OCI-LY7 (cell line): ENCODE measurements around the gene CASZ1. TPM values are rescaled to one million over a fixed set of nuclear protein-coding genes. Genes with fewer than 3 reads are reported as not detected.

Experiments
- Bru-seq: library from RNA; stranded (reverse); fragments of 400-500 nt; gene quantifications from one replicate; lab custom pipeline; 2021; lab: Mats Ljungman, UMichigan
- BruChase-seq, 2 experiments: library from RNA; stranded (reverse); fragments of 400-500 nt; gene quantifications; one replicate each; lab custom pipeline; 2021; lab: Mats Ljungman, UMichigan
- BruUV-seq: library from RNA; stranded (reverse); fragments of 400-500 nt; replicated peaks from 2 replicates; lab custom pipeline; 2021; lab: Mats Ljungman, UMichigan
- CTCF ChIA-PET: fragments of 300-600 bp; sonication (Branson Sonifier 250); formaldehyde crosslinking; loops from one replicate; lab custom pipeline; 2022; ENCODE audit warnings: antibody characterized with exemption; ENCODE audit not compliant: unreplicated experiment; lab: Charles Lee
- POLR2A ChIA-PET: fragments of 300-600 bp; sonication (Branson Sonifier 250); formaldehyde crosslinking; loops from one replicate; lab custom pipeline; 2022; ENCODE audit warnings: antibody characterized with exemption; lab: Charles Lee
- DNase-seq: peaks from one replicate; pipeline ENCODE4 v3.0.0-alpha.2; 2015; ENCODE audit warnings: low spot score
- H2AFZ ChIP-seq: fragments of 200-600 bp; sonication (generic), shearing (Covaris generic); 2 replicates; pipeline ENCODE4 v1.6.1; 2014; ENCODE audit warnings: mild to moderate bottlenecking, antibody characterized with exemption, low read length, moderate library complexity
- H3K27ac ChIP-seq: fragments of 200-600 bp; sonication (generic); 2 replicates; pipeline ENCODE4 v1.5.1; 2014; ENCODE audit warnings: mixed run types, low read depth, mild to moderate bottlenecking, moderate library complexity, low read length, inconsistent platforms; ENCODE audit not compliant: poor library complexity, severe bottlenecking
- H3K36me3 ChIP-seq: fragments of 200-600 bp; sonication (generic); 2 replicates; pipeline ENCODE4 v1.6.1; 2014; ENCODE audit warnings: mild to moderate bottlenecking, antibody characterized with exemption, low read length, moderate library complexity, mixed read lengths; ENCODE audit not compliant: insufficient read depth
- H3K4me1 ChIP-seq: fragments of 200-600 bp; sonication (generic); 2 replicates; pipeline ENCODE4 v1.5.1; 2014; ENCODE audit warnings: mild to moderate bottlenecking, low read length; ENCODE audit not compliant: insufficient read depth, poor library complexity, severe bottlenecking
- H3K4me2 ChIP-seq: fragments of 200-600 bp; sonication (generic); 2 replicates; pipeline ENCODE4 v1.6.1; 2014; ENCODE audit warnings: mild to moderate bottlenecking, low read length
- H3K4me3 ChIP-seq: fragments of 200-600 bp; sonication (generic); 2 replicates; pipeline ENCODE4 v1.5.1; 2014; ENCODE audit warnings: mild to moderate bottlenecking, low read depth, low read length; ENCODE audit not compliant: poor library complexity, severe bottlenecking
- H3K79me2 ChIP-seq: fragments of 200-600 bp; sonication (generic); 2 replicates; pipeline ENCODE4 v1.6.1; 2016; ENCODE audit warnings: low read depth, mild to moderate bottlenecking, low read length, moderate library complexity, mixed read lengths; ENCODE audit not compliant: insufficient read depth
- H3K9me2 ChIP-seq: fragments of 200-600 bp; sonication (generic); 2 replicates; pipeline ENCODE4 v1.6.1; 2016; ENCODE audit warnings: mild to moderate bottlenecking, low read length, mixed read lengths; ENCODE audit not compliant: insufficient read depth
- H3K9me3 ChIP-seq: fragments of 200-600 bp; sonication (generic); 2 replicates; pipeline ENCODE4 v1.6.1; 2014; ENCODE audit warnings: mild to moderate bottlenecking, mixed run types, low read length, mixed read lengths
- H4K20me1 ChIP-seq: fragments of 200-600 bp; sonication (generic); 2 replicates; pipeline ENCODE4 v1.6.1; 2014; ENCODE audit warnings: mild to moderate bottlenecking, antibody characterized with exemption, low read length, moderate library complexity, mixed read lengths; ENCODE audit not compliant: insufficient read depth
- CTCF ChIP-seq: fragments of 200-600 bp; sonication (generic); conservative IDR thresholded peaks from 2 replicates; pipeline ENCODE4 v1.5.1; 2014; ENCODE audit warnings: mild to moderate bottlenecking, antibody characterized with exemption, low read length, moderate library complexity, mixed read lengths
- EZH2phosphoT487 ChIP-seq: fragments of 200-600 bp; sonication (generic); IDR thresholded peaks from 2 replicates; pipeline ENCODE4 v1.6.1; 2018; ENCODE audit warnings: low read depth, borderline replicate concordance, mild to moderate bottlenecking, mixed run types, antibody characterized with exemption, low read length, moderate library complexity, mixed read lengths
- intact Hi-C: fragments of 100-400 bp; cut with micrococcal nuclease; formaldehyde crosslinking; loops from one replicate; pipeline ENCODE4 v1.10.0; 2022; ENCODE audit not compliant: unreplicated experiment
- long read RNA-seq: library from polyadenylated mRNA; stranded (forward); transcript quantifications from one replicate; pipeline ENCODE4 v2.0.0, GENCODE V29; 2022
- total RNA-seq, 2 experiments: library from RNA; depleted of rRNA in 1 of 2; stranded (reverse); fragments of >200 nt in 1 of 2; shearing (Covaris generic) in 1 of 2; gene quantifications; 2 replicates each; pipeline ENCODE4 v1.2.3, GENCODE V29; 2014 to 2022

Gene CASZ1
- total RNA-seq (2014; rRNA removed; shearing (Covaris generic)) (1.8 and 3.3 TPM in 2 replicates), total RNA-seq (2022) (3.9 and 4.9 TPM in 2 replicates), Bru-seq, nascent RNA (percentile 23 among the genes with signal in this experiment), BruChase-seq, experiment 1, labeled RNA remaining after a 6-hour chase (percentile 22 among the genes with signal in this experiment), BruChase-seq, experiment 2, labeled RNA remaining after a 2-hour chase (percentile 26 among the genes with signal in this experiment)
- long read RNA-seq, partial matches to known transcripts: 4 of 5 reads
- long read RNA-seq, other reads (novel, unspliced or antisense): 1 of 5 reads

GRCh38 chr1:10796029-10796944, at the start of gene CASZ1:
CASZ1 (minus strand) TSS chr1:10796646; CDS start chr1:10693889, 102,757 bp downstream.
- Histone ChIP-seq H3K4me2 (no peak within 1 kb of the TSS), H3K36me3 (no peaks in the 10 kb centered on the region), H2AFZ (no peak within 1 kb of the TSS), H4K20me1 (no peaks in the 10 kb centered on the region), H3K4me1 (no peaks in the 10 kb centered on the region), H3K27ac (no peak within 1 kb of the TSS), H3K4me3 (no peak within 1 kb of the TSS), H3K9me2 (no peaks in the 10 kb centered on the region), H3K79me2 (no peaks in the 10 kb centered on the region), H3K9me3 (no peaks in the 10 kb centered on the region)
- CTCF ChIA-PET: interaction anchor here (0.6 kb wide), 1 partner anchor 130 kb away, joined by 4 read pairs; no protein-coding TSS in a partner anchor
- TF ChIP-seq CTCF (no peak), EZH2phosphoT487 (no peak)
- no TSS peak for BruUV-seq
- intact Hi-C loops: no loop called here
- DNase-seq: no peak
- POLR2A ChIA-PET: no interaction called here

GRCh38 chr1:10843697-10844096, 47.3 kb upstream of the CASZ1 start:
- Histone ChIP-seq H3K79me2 (no peaks in the 10 kb centered on the region), H3K27ac (no peak overlapping the region), H4K20me1 (no peaks in the 10 kb centered on the region), H3K4me3 (no peak overlapping the region), H3K36me3 (no peaks in the 10 kb centered on the region), H3K9me3 (no peaks in the 10 kb centered on the region), H3K4me1 (no peaks in the 10 kb centered on the region), H3K9me2 (no peaks in the 10 kb centered on the region), H3K4me2 (no peak overlapping the region), H2AFZ (no peak overlapping the region)
- no peak for TF ChIP-seq CTCF
- ChIA-PET CTCF (no interaction called here), POLR2A (interaction anchor here (0.5 kb wide), 1 partner anchor 123 kb away, joined by 3 read pairs; no protein-coding TSS in a partner anchor)
- intact Hi-C loops: no loop called here
- no TSS peak for BruUV-seq
- DNase-seq: no peak
